HG02798 (cell line): Measurements from ENCODE around the gene AADACL4.
"Not testable (repeated sequence)": the region's sequence is repeated elsewhere in the genome, so short reads cannot be mapped to it uniquely, and the experiment has no call there.

Experiments
- ATAC-seq: cut with Tn5 transposase; IDR thresholded peaks from one replicate; pipeline ENCODE4 v1.9.1; 2021; ENCODE audit warnings: mild to moderate bottlenecking; ENCODE audit not compliant: unreplicated experiment, poor library complexity

Gene AADACL4

DNA sequence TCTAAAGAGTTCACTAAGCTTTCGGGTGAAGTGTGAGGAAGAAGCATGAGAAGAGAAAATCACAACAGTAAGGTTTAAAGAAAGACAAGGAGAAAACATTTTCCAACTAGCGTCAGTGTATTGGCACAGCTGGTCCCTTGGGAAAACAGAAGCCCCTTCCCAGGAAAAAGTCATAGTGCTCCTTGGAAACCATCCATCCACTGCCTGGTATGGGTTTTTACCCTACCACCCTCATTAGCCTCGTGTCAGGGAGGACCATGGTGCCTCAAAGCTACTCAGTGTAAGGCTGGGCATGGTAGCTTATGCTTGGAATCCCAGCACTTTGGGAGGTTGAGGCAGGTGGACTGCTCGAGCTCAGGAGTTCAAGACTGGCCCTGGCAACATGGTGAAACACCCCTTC, 12.7 kb downstream of the AADACL4 start:
- no peak for ATAC-seq

DNA sequence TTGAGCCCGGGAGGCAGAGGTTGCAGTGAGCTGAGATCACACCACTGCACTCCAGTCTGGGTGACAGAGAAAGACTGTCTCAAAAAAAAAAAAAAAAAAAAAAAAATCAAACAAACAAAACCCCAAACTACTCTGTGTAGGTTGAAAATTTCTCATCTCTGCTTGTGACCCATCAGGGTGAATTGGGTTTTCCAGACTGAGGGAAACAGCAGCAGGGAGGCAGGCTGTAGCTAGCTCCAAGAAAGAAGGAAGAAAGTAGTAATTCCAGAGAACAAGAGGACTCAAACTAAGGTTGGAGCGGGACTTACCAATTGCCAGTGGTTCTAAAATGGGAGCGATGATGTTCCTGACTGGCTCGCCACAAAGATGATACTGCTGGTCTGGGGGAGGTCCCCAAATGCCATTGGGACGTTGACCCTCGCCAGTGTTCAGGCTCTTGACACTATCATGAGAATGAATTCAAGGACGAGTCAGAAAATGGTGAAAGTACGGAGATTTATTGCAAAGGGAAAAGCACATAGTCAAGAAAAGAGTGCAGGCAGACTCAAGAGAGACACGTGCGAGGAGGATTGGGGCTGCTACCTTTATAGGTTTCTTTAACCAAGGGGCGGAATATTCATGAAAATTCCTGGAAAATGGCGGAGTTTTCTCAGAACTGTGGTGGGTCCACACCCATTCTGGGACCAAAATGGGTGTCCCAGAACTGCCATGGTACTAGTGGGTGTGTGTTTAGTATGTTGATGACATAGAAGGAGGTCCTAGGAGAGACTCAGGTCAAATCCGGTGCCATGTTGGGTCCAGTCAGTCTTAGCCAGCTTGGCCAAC, 13.4 kb downstream of the AADACL4 start:
- no peak for ATAC-seq

GRCh38 chr1:12657885-12658512, 14.1 kb downstream of the AADACL4 start:
- ATAC-seq: not testable (repeated sequence)

DNA sequence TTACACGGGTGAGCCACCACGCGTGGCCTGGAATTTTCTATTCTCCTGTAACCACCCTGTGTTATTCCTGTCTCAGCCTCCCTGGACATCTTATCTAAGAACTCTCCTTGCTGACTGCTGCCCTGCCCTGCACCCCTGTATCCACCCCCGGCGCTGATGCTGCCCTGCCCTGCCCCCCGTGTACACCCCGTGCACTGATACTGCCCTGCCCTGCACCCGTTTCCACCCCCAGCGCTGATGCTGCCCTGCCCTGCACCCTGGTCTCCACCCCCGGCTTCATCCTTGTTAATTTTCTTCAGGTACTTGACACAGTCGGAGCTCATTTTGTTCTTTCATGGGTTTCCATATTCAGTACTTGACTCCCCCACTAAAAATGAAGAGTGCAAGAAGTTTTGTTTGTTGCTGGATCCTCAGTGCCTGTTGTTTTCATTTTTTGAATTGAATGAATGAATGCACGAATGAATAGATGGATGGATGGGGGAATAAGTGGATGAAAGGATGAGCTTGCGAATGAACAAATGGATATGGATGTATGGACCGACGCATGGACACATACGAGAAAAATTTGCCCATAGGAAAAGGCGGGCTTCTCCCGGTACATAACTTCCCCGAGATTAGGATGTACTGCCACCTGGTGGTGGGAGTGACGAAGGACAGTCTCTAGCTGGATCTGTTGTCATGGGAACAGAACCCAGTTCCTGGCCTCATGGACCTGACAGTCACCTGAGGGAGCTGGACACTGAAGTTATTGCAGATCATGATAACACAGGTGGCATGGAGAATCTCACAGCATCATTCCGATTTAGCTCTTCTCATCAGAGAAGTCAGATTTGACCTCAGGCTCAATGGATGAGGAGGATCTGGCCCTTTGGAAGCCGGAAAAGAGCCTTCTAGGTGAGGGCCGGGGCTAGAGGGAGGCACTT, 14.9 kb downstream of the AADACL4 start:
- no peak for ATAC-seq

- no peak for ATAC-seq
Observed at GRCh38 chr1:12661606-12662219, 17.8 kb downstream of the AADACL4 start.

DNA sequence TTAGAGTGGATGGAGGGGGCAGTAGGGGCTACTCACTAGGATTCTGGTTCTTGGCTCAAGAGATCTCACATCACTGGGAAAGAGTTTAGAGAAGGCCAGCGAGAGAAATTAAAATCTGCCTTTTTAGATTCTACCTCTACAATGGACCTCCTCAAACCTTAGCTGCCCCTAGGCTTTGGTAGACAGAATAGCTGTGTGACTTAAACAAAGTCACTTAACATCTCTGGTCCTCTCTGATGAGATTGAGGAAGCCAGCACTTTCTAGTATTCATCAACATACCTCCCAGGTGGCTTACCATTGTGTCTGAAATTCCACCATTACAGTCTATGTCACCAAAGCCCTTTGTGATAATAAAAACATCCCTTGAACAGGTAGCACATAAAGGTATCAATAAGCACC, 18.7 kb downstream of the AADACL4 start:
- no peak for ATAC-seq

GRCh38 chr1:12665511-12665910, 21.6 kb downstream of the AADACL4 start:
- ATAC-seq: no peak

DNA sequence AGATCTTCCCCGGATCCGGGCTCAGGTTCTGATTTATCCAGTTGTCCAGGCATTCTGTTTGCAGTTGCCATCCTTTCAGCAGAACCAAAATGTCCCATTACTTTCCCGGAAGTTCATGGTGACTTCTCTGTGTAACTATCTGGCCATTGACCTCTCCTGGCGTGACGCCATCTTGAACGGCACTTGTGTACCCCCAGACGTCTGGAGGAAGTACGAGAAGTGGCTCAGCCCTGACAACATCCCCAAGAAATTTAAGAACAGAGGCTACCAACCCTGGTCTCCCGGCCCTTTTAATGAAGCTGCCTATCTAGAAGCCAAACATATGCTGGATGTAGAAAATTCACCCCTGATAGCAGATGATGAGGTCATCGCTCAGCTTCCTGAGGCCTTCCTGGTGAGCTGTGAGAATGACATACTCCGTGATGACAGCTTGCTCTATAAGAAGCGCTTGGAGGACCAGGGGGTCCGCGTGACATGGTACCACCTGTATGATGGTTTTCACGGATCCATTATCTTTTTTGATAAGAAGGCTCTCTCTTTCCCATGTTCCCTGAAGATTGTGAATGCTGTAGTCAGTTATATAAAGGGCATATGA, 22.4 kb downstream of the AADACL4 start:
- ATAC-seq: no peak

- ATAC-seq: no peak
Observed at GRCh38 chr1:12669529-12670068, 25.7 kb downstream of the AADACL4 start.

DNA sequence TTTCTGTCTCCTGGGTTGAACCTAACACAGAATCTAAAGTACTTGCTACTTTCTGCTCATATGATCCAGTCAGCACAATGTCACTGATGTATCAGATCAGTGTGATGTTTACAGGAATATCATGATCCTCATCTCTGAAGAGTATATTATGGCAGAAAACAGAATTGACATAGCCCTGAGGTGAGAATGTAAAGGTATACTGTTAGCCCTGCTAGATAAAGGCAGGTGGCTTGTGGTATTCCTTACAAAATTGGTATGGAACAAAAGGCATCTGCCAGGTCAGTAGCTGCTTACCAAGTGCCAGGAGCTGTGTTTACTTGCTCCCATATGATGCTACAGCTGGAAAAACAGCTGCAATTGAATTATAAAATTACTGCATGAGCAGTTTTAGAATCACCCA, 30.5 kb downstream of the AADACL4 start:
- ATAC-seq: no peak

- not testable (repeated sequence) for ATAC-seq
Observed at GRCh38 chr1:12676122-12676521, 32.2 kb downstream of the AADACL4 start.

DNA sequence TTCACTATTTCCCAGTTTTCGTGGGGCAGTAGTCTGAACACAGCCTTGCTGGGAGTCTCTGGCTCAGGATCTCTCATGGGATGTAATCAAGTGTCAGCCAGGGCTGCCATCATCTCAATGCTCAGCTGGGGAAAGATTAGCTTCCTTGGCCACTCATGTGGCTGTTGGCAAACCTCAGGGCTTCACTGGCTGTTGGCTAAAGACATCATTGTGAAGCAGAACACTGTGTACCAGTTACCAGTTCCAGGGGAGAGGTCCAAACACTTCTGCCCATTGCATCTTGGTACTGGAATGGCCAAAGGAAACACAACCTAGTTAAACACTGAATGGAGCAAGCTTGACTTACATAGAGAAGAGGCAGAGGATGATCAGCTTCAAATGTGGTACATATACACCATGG, 33.7 kb downstream of the AADACL4 start:
- no peak for ATAC-seq

DNA sequence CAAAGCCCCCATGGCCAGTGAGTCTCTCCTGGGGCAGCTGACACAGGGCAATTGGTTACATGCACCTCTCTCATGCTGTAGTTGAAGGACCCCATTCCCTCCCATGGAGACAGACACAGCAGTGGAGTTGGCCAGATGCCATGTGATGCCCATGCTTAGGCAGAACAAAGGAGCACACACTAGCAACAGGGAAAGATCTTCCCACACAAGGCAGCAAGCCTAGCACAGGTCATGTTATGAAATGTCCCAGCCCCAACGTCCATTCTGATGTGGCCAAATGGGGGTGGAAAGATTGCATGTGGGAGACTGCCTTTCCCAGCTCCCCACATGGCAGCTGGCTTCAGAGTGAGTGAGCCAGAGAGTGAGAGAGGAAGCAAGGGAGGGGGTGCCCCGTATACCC, 34.5 kb downstream of the AADACL4 start:
- no peak for ATAC-seq

DNA sequence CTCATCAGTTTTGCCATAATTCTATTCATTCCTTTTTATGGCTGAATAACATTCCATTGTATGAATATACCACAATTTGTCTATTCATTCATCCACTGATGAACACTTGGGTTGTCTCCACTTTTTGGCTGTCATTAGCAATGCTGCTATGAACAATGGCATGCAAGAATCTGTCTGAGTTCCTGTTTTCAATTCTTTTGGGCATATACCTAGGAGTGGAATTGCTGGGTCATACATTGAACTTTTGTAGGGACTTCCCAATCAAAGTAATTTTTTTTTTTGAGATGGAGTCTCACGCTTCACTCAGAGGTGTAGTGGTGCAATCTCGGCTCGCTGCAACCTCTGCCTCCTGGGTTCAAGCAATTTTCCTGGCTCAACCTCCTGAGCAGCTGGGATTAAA, 34.9 kb downstream of the AADACL4 start:
- ATAC-seq: no peak

- no peak for ATAC-seq
Observed at GRCh38 chr1:12690156-12690555, 46.3 kb downstream of the AADACL4 start.

GRCh38 chr1:12692967-12693782, 49.3 kb downstream of the AADACL4 start:
- ATAC-seq: no peak

- ATAC-seq: no peak
Observed at GRCh38 chr1:12696658-12697057, 52.8 kb downstream of the AADACL4 start.

DNA sequence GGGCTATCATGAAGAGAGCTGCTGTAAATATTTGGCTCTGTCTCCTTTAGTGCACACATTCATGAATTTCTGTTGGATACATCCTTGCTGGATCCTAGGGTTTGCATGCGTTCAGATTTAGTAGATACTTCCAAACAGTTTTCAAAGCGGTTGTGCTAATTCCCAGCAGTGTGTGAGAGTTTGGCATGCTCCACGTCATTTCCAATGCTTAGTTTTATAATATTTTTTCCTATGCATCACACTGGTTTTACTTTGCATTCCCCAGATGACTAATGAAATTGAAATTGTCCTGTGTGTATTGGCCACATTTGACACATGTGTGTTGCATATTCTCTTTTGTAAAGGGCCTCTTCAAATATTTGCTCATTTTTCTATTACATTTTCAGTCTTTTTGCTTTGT, 53.5 kb downstream of the AADACL4 start:
- ATAC-seq: no peak

- no peak for ATAC-seq
Observed at GRCh38 chr1:12703821-12704451, 60.1 kb downstream of the AADACL4 start.
